Adrenal gland (tissue), 12 donors: Measurements from ENCODE around the gene NDUFV2. TPM values are rescaled to one million over a fixed set of nuclear protein-coding genes. Genes with fewer than 3 reads are reported as not detected.

ENCODE experiments used
- DNase-seq, 7 donors: peaks; one replicate each; pipeline ENCODE4 v3.0.0-alpha.2; 2019 to 2020
- H3K27ac ChIP-seq, 5 donors: fragments of 200-600 bp; sonication (generic) in 4 of 5; 1 replicate in 3 of 5; 2 replicates in 2 of 5; pipeline versions ENCODE4 v1.5.1 to v1.8.0; 2016 to 2020; ENCODE audit warnings: mild to moderate bottlenecking in 1 of 5
- H3K27me3 ChIP-seq: fragments of 200-600 bp; 2 replicates; pipeline ENCODE4 v1.8.0; 2021
- H3K36me3 ChIP-seq, 2 donors: fragments of 200-600 bp; replicated peaks in 1 of 2; 1 replicate in 1 of 2; 2 replicates in 1 of 2; pipeline versions ENCODE4 v1.5.1 to v1.8.0; 2018 to 2022
- H3K4me1 ChIP-seq, 2 donors: fragments of 200-600 bp; replicated peaks in 1 of 2; 1 replicate in 1 of 2; 2 replicates in 1 of 2; pipeline versions ENCODE4 v1.5.1 to v1.8.0; 2018 to 2021
- H3K4me3 ChIP-seq, 4 donors: fragments of 200-600 bp; sonication (generic) in 3 of 4; one replicate each; pipeline ENCODE4 v1.5.1; 2016 to 2018
- H3K9me3 ChIP-seq, 3 donors: fragments of 200-600 bp; sonication (generic) in 1 of 3; replicated peaks in 1 of 3; 1 replicate in 2 of 3; 2 replicates in 1 of 3; pipeline versions ENCODE4 v1.5.1 to v1.8.0; 2016 to 2021
- POLR2A ChIP-seq, 2 donors: fragments of 450-650 bp; IDR thresholded peaks; one replicate each; pipeline ENCODE4 v1.6.1; 2017; ENCODE audit warnings: antibody characterized with exemption in 2 of 2, mild to moderate bottlenecking in 2 of 2, moderate library complexity in 1 of 2
- WGBS, 4 donors: extraction: QIAGEN DNeasy Blood & Tissue Kit in 2 of 4; methylation state at CpG; one replicate each; pipeline versions ENCODE4 v1.1.5 to v1.1.7; 2013 to 2017; 5-methylcytosine and 5-hydroxymethylcytosine counted together
- intact Hi-C, 2 donors: fragments of 100-400 bp; cut with DNase I; formaldehyde crosslinking; loops; one replicate each; pipeline versions ENCODE4 v1.14.1 to v1.15.0; 2022 to 2023
- polyA plus RNA-seq, 3 donors: library from polyadenylated mRNA; stranded (reverse); fragments of 200-250 nt in 2 of 3; fragments of 350-450 nt in 1 of 3; fragmentation: Illumina TruSeq in 1 of 3; extraction: RNeasy Lipid Tissue Mini Kit (QIAGEN cat#74804) in 1 of 3; gene quantifications; one replicate each; pipeline ENCODE4 v1.2.3, GENCODE V29; 2013 to 2014
- total RNA-seq, 9 donors: library from RNA; depleted of rRNA in 4 of 9; stranded (reverse); fragments of >200 nt in 4 of 9; fragments of 120-200 nt in 1 of 9; fragmentation: NEBNext Ultra II Directional in 1 of 9; extraction: Animal tissue kit (Norgen Biotek cat#: 25700) in 1 of 9; gene quantifications; one replicate each; pipeline versions ENCODE4 v1.1.0 to v1.2.4, GENCODE V29; 2013 to 2023
- TF ChIP-seq, protein P1 (sequence below), 6 experiments: fragments of 450-650 bp in 4 of 6; fragments of 200-600 bp in 2 of 6; sonication (generic) in 1 of 6; IDR thresholded peaks; 1 replicate in 5 of 6; 2 replicates in 1 of 6; pipeline versions ENCODE4 v1.5.1 to v1.8.0; 2016 to 2021; ENCODE audit warnings: antibody characterized with exemption in 6 of 6, mild to moderate bottlenecking in 2 of 6, moderate library complexity in 1 of 6
- donor health status: healthy with polysubstance abuse.
- donor health status: Bipolar disorder and iron deficiency.
- donor health status: DM: yes; HTN: yes; CAD: no.
- donor health status: DM: no; HTN: no; CAD: no.
- donor health status: DM: no; HTN: no; CAD: no.
- donor health status: DM: yes; HTN: yes; CAD: no.

NDUFV2 gene
- total and polyA plus RNA-seq, 12 donors, result 130 to 569 (median 219) TPM

DNA sequence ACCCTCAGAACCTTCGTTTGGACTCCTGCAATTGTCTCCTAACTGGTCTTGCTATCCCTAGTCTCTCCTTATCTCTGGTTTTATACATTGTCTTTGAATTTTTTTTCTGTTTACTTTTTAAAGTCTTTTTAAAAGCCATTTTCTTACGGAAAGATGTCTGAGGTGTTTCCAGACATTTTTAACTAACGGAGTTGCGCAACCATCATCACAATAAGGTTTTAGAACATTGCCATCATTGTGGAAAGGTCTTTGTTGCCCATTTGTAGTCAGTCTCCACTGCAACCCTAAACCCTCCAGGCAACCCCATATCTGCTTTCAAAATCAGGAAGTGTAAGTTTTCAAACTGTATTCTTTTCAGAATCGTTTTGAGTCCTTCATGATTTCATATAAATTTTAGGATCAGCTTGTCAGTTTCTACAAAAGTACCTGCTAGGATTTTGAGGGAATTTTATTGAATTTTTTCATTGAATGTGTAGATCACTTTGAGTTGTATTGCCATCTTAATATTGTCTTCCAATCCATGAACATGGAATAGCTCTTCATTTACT is 80.4 kb downstream of the NDUFV2 start:
- intact Hi-C loops, result no loop called here
- Histone ChIP-seq H3K27me3 (no peaks in the 10 kb centered on the region), H3K4me1 (peaks cover 10 to 20% of the 10 kb centered on the region in 2 donors), H3K36me3 (no peaks in the 10 kb centered on the region), H3K27ac (no peak overlapping the region), H3K4me3 (no peak overlapping the region), H3K9me3 (no peaks in the 10 kb centered on the region)
- no peak for DNase-seq
- TF ChIP-seq, protein P1, sequence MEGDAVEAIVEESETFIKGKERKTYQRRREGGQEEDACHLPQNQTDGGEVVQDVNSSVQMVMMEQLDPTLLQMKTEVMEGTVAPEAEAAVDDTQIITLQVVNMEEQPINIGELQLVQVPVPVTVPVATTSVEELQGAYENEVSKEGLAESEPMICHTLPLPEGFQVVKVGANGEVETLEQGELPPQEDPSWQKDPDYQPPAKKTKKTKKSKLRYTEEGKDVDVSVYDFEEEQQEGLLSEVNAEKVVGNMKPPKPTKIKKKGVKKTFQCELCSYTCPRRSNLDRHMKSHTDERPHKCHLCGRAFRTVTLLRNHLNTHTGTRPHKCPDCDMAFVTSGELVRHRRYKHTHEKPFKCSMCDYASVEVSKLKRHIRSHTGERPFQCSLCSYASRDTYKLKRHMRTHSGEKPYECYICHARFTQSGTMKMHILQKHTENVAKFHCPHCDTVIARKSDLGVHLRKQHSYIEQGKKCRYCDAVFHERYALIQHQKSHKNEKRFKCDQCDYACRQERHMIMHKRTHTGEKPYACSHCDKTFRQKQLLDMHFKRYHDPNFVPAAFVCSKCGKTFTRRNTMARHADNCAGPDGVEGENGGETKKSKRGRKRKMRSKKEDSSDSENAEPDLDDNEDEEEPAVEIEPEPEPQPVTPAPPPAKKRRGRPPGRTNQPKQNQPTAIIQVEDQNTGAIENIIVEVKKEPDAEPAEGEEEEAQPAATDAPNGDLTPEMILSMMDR (IDR thresholded peaks at IDR 0.05), result no peak
- TF ChIP-seq POLR2A (IDR thresholded peaks at IDR 0.05), result no peak
- 75 to 88% (median 83%) methylated on average over 5 of the region's 5 CpGs for WGBS, 4 donors

Other genes with a start within 250 kb of the NDUFV2 start
- 10 to 100 TPM; 19.4 to 56.8 (median 37.4) TPM for gene ANKRD12, start 34.1 kb downstream of the NDUFV2 start, total RNA-seq
- 10 to 100 TPM; 14.1 to 91.2 (median 21.2) TPM for gene ANKRD12, start 34.1 kb downstream of the NDUFV2 start, polyA plus RNA-seq
- gene TWSG1, start 232.1 kb downstream of the NDUFV2 start, total RNA-seq, result 10 to 100 TPM; 18.9 to 33.5 (median 24.3) TPM
- 10 to 100 TPM; 10.1 to 22.6 (median 14.5) TPM for gene TWSG1, start 232.1 kb downstream of the NDUFV2 start, polyA plus RNA-seq